HG03097 (cell line): Measurements from ENCODE around the gene CBFA2T2.
"Not testable (repeated sequence)": the region's sequence is repeated elsewhere in the genome, so short reads cannot be mapped to it uniquely, and the experiment has no call there.

Source experiments
- ATAC-seq: cut with Tn5 transposase; IDR thresholded peaks from one replicate; pipeline ENCODE4 v1.9.1; 2021; ENCODE audit not compliant: unreplicated experiment, low FRiP score

CBFA2T2 gene

DNA sequence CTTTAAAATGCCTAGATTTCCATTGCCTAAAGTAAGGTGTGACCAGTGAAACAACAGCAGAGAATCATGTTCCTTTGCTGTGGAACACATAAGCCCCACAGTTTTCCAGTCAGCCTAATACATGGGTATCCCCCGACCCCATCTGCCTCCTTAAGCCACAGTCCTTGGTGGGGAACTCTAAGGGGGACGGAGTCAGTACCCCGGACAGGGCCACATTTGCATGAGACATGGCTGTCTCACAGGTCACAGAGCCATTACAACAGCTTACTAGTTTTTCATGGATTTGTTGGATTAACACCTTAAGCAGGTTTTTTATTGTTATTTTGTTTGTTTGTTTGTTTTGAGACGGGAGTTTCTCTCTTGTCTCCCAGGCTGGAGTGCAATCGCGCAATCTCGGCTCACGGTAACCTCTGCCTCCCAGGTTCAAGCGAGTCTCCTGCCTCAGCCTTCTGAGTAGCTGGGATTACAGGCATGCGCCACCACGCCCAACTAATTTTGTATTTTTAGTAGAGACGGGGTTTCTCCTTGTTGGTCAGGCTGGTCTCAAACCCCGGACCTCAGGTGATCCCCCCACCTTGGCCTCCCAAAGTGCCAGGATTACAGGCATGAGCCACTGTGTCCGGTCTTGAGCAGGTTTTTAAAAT, 157.2 kb downstream of the CBFA2T2 start:
- ATAC-seq = not testable (repeated sequence)

DNA sequence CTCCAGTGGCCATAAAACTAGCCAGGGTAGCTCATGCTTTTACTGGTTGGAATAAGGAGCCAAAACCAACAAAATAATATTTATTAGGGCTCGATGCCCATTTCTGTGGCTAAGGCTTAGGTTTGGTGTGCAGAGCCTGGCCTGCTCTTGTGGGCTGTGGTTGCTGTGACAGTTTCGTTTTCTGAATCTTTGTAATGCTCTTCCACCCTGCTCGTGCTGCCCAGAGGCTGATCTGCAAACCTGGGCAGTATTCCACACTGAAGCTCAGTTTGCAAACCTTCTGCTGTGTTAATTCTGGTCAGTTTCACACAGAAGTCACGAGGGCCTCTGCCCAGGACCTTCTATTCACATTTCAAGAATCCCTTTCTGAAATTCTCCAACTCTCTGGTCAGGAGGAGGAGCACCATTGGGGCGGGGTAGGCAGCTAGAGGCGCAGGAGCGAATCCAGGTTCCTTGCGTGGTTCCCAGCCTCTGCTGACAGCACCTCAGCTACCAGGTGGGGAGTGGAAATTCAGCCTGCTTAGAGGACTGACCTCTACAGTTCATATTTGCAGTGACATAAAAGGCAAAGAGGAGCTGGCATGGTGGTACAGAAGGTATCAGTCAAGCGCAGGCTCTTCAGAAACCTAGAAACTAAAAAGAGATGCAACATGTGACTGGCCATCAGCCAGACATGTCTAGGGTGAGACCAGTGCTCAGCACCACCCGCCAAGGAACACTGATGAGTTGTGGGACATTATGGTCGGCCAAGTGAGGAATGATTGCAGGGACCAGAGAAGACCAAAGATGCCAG, 157.9 kb downstream of the CBFA2T2 start:
- peak; percentile 62 for ATAC-seq

DNA sequence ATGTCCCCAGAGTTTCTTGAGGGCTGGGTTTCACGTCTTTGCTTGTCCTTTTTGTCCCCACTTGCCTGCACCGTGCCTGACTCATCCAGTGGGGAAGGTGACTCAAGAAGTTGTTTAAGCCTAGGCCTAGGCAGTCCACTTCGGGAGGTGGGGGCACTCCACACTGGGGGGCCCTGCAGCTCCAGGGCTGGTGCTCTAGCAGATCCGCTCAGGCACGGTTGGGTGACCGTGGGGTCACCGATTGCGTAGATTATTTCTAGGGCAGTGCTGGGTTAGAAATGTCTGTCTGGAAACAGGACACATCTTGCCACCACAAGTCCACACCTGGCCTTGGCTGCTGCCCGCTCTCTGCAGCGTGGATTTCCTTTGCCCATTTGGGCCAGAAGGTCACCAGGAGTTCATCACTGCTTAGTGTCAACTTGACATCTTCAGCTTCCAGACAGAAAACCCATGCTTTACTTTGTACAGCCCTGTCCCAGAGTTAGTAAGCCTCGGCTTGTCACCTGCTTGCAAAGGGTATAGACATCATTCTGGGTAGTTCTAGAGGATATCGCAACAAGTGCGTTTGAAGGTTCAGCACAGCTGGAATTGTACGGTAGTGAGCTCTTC, 158.6 kb downstream of the CBFA2T2 start:
- ATAC-seq = no peak

DNA sequence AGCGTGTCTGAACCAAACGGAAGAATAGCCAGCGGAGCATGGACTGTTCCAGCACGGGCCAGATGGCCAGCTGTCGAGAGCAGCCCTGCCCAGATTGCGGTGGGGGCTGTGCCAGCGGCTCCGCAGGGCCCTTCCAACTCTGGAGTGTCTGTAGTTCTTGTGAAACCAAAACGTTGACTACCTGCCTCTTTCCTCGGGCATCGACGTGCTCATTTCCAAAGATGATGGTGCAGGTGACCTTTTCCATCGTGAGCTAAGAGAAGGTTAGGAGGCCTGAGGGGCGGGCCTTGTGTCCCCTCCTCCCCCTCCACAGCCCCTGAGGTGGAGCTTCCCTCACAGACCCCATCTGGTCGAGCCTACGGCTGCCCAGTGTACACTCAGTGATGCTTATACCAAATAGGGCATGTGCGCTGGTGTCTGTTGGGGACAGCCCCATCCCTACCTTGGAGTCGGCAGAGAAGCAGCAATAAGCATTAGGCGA, 159.3 kb downstream of the CBFA2T2 start:
- ATAC-seq = no peak

DNA sequence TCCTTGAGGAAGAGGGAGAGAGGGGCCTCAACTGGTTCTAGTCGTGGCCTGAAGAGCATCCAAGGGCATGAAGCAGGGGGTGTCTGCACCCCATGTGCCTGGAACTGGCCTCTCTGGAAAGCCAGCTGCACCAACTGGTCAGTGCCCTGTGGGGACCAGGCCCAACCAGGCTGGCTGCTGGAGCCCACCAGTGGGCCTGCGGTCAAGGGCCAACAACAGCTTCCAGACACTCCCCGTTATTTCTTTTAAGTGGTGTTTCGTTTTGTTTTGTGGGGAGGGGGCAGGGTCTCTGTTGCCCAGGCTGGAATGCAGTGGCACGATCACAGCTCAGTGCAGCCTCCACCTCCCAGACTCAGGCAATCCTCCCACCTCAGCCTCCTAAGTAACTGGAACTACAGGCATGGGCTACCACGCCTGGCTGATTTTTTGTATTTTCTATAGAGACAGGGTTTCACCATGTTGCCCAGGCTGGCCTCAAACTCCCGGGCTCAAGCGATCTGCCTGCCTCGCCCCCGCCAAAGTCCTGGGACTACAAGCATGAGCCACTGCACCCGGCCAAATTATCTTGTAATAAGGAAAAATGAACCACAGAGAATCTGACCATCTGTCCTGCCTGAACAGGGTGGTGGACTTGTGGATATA, 160.3 kb downstream of the CBFA2T2 start:
- ATAC-seq = no peak

DNA sequence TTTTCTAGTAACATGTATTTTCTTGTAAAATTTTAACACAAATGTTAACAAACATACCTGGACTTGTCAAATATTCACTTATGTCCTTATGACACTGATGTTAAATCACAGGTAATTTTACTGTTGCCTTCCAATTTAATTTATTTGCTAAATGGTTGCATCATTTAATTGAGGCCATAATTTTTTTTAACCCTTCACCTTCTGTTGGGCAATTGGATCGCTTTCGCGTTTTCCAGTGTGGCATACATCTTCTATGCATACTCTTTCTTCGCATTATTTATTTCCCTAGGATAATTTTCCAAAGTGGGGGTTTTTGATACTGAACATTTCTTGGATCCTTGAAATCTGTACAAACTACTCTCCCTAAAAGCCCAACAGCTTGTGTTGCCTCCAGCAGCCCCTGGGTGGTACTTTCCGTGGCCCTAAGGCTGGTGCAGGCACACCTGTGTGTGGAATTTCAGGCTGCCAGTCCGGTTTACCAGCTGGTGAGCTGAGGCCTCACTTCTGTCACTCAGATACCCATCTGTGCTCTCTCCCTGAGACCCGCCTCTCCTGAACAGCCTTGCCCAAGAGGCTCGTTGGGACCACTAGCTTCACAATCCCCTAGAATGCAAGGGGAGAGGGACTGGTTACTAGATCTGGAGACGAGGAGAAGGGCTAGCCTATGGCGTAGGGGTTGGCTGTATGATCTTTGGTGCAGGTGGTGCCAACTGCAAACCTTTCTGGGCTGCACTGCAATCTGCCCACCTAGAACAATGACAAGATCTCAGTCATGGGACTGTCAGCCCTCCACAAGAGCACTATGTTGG, 161.1 kb downstream of the CBFA2T2 start:
- ATAC-seq = no peak

DNA sequence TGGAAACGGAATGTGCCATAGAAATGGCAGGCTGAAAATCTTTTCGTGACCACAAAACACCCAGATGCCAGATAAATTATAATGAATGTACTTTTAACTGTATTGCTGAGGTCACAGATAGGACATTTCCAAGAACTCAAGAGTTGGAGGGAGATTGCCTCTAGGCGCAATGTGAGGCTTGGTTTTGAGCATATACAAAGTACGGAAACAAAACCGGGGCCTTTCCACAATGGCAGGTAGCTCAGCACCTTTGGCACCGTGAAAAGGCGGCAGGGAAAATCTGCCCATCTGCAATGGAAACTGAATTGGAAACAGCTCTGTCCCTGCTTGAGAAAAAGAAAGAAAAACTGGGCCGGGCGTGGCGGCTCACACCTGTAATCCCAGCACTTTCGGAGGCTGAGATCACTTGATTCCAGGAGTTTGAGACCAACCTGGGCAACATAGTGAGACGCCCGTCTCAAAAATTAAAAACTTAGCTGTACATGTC, 161.7 kb downstream of the CBFA2T2 start:
- no peak for ATAC-seq

DNA sequence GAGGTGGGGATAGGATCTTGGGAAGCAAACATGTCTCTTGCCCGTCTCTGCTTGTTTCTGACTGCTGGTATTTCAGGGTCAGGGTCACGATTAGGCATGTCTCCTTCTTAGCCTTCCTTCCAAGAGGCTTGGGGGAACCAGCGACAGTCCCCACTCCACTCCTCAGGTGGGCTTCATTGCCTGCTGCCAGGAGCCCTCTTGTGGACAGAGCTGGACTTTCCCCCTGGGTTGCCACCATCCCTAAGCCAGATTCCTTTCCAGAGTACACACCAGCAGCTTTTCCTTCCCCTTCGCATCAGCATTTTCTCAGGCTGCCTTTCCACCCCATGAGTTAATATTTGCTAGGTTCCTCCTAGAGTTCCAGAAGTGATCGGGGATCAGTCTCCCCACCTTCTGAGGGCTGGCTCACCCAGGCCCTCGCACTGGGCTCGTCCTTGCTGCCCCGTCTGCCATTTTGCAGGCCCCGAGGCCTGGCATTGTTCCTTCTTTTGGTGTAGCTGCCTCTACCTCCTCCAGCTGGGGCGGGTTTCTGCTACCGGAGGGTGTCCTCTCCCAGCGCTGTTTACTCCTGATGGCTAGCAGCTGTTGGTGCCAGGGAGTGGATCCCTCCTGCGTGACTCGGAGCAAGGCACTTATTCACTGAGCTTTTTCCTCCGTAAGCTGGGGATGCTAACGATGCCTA, 163.5 kb downstream of the CBFA2T2 start:
- ATAC-seq = no peak

DNA sequence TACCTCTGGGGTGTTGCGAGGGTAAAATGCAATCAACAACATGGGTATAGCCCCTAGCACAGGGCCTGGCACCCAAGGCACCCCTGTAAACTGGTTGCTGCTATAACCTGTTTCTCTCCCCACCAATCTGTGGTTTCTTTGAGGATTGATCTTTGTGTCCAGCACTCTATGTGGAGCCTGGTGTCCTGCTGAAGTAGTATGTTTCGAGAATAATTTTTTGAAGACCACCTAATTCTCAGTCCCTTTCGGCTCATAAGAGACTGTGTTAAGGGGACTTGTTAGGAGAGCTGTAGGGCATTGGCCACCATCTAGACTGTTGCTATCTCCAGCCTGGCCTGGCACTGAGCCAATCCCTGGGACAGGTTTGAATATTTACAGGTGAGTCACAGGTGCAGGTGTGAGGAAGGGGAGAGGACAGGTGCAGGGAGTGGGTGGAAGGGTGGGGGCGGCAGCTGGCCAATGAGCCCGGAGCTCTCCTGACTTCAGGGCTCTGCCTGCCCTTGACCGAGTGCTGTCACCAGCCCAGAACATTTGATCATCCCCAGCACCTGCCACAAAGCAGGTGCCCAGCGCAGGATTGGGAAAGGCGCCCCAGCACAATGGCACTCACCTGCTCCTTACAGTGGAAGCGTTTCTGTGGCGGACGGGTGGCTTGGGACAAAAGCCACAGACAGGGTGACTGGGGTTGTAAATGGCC, 164.2 kb downstream of the CBFA2T2 start:
- ATAC-seq = no peak

DNA sequence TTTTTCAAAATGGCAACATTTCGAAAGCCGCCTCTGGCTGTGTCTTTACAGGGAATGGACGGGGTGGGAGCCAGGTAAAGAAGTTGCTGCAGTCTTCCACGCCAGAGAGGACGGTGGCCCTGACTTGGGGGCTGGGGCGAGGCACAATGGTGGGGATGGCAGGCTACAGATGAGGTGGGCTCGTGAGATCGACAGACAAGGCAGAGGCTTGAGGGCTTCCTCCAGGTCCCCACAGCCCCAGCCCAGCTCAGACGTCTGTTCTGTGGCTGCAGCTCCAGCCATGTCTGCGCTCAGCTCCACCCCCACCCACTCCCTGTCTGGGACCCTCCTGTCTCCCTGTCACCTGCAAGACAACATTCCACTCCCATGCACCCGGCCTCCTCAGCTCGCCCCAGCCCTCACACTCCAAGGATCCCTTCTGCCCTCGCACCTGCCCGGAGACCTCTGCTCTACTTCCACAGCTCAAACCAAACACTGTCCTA, 164.8 kb downstream of the CBFA2T2 start:
- no peak for ATAC-seq

DNA sequence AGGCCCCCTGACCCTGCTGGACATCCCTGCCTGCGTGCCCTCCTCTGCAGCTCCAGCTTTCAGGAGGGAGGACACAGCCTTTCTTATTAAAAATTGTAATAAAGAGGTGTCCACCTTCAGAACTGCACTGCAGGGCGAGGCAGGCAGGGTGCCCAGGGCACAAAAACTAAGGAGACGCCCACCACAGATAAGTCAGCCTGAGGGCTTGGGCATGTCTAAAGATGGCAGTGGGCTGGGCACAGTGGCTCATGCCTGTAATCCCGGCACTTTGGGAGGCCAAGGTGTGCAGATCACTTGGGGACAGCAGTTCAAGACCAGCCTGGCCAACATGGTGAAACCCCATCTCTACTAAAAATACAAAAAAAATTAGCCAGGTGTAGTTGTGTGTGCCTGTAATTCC, 165.3 kb downstream of the CBFA2T2 start:
- no peak for ATAC-seq

DNA sequence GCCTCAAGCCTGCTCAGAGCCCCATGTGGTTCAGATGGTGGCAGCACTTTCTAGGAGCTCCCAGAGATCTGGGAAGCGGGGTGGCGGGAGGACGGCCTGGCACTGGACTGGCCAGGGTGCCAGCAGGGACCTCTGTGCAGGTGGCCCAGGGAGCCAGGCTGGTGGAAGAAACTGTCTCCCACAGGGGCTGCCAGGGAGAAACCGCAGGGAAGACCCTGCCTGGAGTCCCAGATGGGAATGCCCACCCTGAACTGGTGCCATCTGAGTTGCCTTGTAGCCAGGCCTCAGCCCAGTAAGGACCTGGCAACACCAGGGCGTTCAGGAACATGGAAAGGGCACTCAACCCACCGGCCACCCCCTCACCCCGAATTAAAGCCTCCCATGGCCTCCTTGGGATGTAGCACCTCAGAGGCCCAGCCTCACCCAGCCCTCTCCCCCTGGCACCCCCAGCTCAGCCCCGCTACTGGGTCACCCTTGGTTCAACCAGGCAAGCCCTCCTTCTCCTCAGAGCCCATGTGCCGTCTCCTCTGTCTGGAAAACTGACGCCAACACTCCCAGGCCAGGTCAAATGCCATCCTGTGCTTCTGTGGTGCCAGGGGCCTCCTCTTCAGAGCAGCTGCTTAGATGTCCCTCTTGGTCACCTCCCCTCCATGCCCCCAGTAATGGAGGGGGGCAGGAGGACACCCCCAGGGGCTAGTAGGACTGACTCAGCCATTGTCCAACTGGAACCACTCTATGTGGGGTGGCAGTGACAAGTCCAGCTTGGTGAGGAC, 166.3 kb downstream of the CBFA2T2 start:
- ATAC-seq = no peak

DNA sequence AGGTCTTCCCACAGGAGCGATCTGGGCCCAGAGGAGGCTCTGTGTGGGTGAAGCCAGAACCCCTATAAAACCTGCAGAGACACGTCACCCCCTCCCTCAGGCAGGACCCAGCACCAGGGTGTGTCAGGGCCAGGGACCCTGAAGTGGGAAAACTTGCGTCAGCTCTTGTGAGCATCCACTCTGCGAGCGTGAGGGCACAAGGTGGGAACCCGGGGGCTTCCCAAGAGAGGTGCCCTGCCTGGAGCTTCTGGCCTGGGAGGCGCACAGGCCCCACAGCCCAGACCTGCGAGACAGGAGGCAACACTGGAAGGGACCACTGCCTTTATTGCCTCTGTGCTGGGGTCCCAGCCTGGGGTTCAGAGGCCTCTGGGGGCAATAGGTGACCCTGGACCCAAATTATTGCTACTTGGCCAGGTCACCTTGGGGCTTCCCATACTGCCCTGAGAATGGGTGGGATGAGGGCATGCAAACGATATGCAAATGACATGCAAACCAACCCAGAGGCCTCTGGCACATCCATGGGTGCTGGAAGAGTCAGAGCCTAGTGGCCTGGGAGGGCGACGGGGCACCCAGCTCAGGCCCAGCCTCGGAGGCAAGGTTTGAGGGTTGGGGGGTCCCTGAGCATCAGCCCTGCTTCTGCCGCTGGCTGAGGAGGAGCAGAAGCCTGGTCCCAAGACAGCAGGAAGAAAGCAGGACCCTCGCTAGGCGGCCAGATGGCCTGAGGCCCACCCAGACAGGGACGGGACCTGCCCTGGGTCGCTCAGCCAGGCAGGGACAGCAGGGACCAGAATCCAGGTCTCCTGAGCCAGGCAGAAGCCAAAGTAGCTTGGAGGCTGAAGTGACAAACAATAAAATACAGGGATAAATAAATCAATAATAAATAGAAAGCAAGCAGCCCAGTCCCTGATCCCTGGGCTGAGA, 167.1 kb downstream of the CBFA2T2 start:
- no peak for ATAC-seq

DNA sequence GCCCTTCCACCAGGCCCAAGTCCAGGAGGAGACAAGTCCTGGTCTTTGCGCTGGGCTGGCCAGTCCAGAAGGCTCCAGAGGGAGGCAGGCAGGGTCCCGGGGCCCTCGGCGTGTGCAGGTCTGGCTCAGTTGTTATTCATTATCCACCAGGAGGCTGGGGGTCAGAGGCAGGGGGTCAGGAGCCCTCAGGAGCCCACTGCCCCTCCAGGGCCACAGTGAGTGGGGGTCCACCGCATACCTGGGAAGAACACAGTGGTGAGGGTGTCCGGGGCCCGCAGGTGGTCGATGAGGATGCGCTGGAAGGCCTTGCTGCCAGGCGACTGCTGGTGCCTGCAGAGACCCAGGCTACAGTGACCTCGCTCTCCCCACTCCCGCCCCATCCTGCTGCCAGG, 167.8 kb downstream of the CBFA2T2 start:
- ATAC-seq = no peak

DNA sequence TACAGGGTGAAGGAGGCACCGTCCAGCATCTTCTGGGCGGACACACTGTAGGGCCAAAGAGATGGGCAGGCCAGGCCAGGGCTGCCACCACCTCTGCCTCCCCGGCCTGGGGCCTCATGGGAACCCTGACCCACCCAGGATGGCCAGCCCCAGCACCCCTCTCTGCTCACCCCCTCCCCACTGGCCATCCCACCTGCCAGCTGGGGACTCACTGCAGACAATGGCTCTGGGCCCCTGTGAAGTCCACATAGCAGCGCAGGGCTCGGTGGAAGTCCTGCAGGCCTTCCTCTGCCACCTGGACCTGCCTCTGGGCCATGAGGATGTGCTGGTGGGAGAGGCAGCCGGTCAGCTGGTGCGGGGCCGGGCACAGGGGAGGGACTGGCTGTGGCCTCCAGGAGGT, 168.6 kb downstream of the CBFA2T2 start:
- no peak for ATAC-seq

DNA sequence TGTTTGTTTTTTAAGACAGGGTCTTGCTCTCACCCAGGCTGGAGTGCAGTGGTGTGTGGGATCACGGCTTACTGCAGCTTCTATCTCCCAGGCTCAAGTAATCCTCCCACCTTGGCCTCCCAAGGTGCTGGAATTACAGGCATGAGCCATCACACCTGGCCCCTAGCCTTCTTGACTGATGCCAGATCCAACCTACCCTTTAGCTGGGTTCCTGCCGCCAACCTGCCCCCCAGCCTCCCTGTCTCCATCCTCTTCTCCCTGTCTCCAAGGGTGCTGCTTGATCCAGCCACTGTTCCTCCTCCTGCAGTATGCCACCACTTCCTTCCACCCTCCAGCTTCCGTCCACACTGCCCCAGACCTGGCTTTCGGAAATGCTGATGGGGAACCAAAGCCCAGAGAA, 169.0 kb downstream of the CBFA2T2 start:
- no peak for ATAC-seq

DNA sequence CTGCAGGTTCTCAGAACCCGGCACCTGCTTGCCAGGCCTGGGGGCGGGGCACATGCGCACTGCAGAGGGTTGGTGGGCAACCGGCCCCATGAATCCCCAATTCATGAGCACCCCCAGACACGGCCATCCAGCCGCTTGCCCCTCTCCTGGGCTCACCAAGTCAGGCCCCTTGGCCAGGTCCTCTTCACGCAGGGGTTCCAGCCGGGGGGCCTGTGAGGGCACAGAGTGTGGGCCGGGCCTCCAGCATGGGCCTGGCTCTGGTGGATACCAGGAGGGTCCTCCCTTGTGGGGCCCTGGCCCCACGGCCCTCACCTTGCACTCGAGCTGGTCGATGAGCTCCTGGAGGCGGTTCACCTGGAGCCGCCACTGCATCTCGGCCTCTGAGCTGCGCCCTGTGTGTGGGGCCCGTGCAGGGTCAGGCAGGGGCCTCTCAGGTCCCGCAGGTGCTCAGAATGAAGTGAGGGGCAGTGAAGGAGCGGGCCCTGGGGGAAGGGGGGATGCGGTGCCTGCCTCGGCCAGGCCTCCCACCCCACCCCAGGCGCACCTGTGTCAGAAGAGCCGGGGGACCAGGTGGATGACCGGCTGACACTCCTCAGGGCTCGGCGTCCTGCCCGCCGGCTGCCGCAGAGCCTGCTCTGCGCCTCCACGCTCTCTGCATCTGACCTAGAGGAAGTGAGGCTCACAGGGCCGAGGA, 169.6 kb downstream of the CBFA2T2 start:
- ATAC-seq = no peak
